OCI-LY7 (cell line): ENCODE results near the gene HOTAIR. TPM values are rescaled to one million over a fixed set of nuclear protein-coding genes. Genes with fewer than 3 reads are reported as not detected.

ENCODE experiments used
- BruUV-seq: library from RNA; stranded (reverse); fragments of 400-500 nt; replicated peaks from 2 replicates; lab custom pipeline; 2021; lab: Mats Ljungman, UMichigan
- CTCF ChIA-PET: fragments of 300-600 bp; sonication (Branson Sonifier 250); formaldehyde crosslinking; loops from one replicate; lab custom pipeline; 2022; ENCODE audit warnings: antibody characterized with exemption; ENCODE audit not compliant: unreplicated experiment; lab: Charles Lee
- POLR2A ChIA-PET: fragments of 300-600 bp; sonication (Branson Sonifier 250); formaldehyde crosslinking; loops from one replicate; lab custom pipeline; 2022; ENCODE audit warnings: antibody characterized with exemption; lab: Charles Lee
- DNase-seq: peaks from one replicate; pipeline ENCODE4 v3.0.0-alpha.2; 2015; ENCODE audit warnings: low spot score
- H2AFZ ChIP-seq: fragments of 200-600 bp; sonication (generic), shearing (Covaris generic); 2 replicates; pipeline ENCODE4 v1.6.1; 2014; ENCODE audit warnings: mild to moderate bottlenecking, antibody characterized with exemption, low read length, moderate library complexity
- H3K27ac ChIP-seq: fragments of 200-600 bp; sonication (generic); 2 replicates; pipeline ENCODE4 v1.5.1; 2014; ENCODE audit warnings: mixed run types, low read depth, mild to moderate bottlenecking, moderate library complexity, low read length, inconsistent platforms; ENCODE audit not compliant: poor library complexity, severe bottlenecking
- H3K36me3 ChIP-seq: fragments of 200-600 bp; sonication (generic); 2 replicates; pipeline ENCODE4 v1.6.1; 2014; ENCODE audit warnings: mild to moderate bottlenecking, antibody characterized with exemption, low read length, moderate library complexity, mixed read lengths; ENCODE audit not compliant: insufficient read depth
- H3K4me1 ChIP-seq: fragments of 200-600 bp; sonication (generic); 2 replicates; pipeline ENCODE4 v1.5.1; 2014; ENCODE audit warnings: mild to moderate bottlenecking, low read length; ENCODE audit not compliant: insufficient read depth, poor library complexity, severe bottlenecking
- H3K4me2 ChIP-seq: fragments of 200-600 bp; sonication (generic); 2 replicates; pipeline ENCODE4 v1.6.1; 2014; ENCODE audit warnings: mild to moderate bottlenecking, low read length
- H3K4me3 ChIP-seq: fragments of 200-600 bp; sonication (generic); 2 replicates; pipeline ENCODE4 v1.5.1; 2014; ENCODE audit warnings: mild to moderate bottlenecking, low read depth, low read length; ENCODE audit not compliant: poor library complexity, severe bottlenecking
- H3K79me2 ChIP-seq: fragments of 200-600 bp; sonication (generic); 2 replicates; pipeline ENCODE4 v1.6.1; 2016; ENCODE audit warnings: low read depth, mild to moderate bottlenecking, low read length, moderate library complexity, mixed read lengths; ENCODE audit not compliant: insufficient read depth
- H3K9me2 ChIP-seq: fragments of 200-600 bp; sonication (generic); 2 replicates; pipeline ENCODE4 v1.6.1; 2016; ENCODE audit warnings: mild to moderate bottlenecking, low read length, mixed read lengths; ENCODE audit not compliant: insufficient read depth
- H3K9me3 ChIP-seq: fragments of 200-600 bp; sonication (generic); 2 replicates; pipeline ENCODE4 v1.6.1; 2014; ENCODE audit warnings: mild to moderate bottlenecking, mixed run types, low read length, mixed read lengths
- H4K20me1 ChIP-seq: fragments of 200-600 bp; sonication (generic); 2 replicates; pipeline ENCODE4 v1.6.1; 2014; ENCODE audit warnings: mild to moderate bottlenecking, antibody characterized with exemption, low read length, moderate library complexity, mixed read lengths; ENCODE audit not compliant: insufficient read depth
- CTCF ChIP-seq: fragments of 200-600 bp; sonication (generic); conservative IDR thresholded peaks from 2 replicates; pipeline ENCODE4 v1.5.1; 2014; ENCODE audit warnings: mild to moderate bottlenecking, antibody characterized with exemption, low read length, moderate library complexity, mixed read lengths
- EZH2phosphoT487 ChIP-seq: fragments of 200-600 bp; sonication (generic); IDR thresholded peaks from 2 replicates; pipeline ENCODE4 v1.6.1; 2018; ENCODE audit warnings: low read depth, borderline replicate concordance, mild to moderate bottlenecking, mixed run types, antibody characterized with exemption, low read length, moderate library complexity, mixed read lengths
- intact Hi-C: fragments of 100-400 bp; cut with micrococcal nuclease; formaldehyde crosslinking; loops from one replicate; pipeline ENCODE4 v1.10.0; 2022; ENCODE audit not compliant: unreplicated experiment
- total RNA-seq, 2 experiments: library from RNA; depleted of rRNA in 1 of 2; stranded (reverse); fragments of >200 nt in 1 of 2; shearing (Covaris generic) in 1 of 2; gene quantifications; 2 replicates each; pipeline ENCODE4 v1.2.3, GENCODE V29; 2014 to 2022

The HOTAIR gene
- total RNA-seq, 2 experiments from 2014 or later: 0.88 to 5.3 TPM

GRCh38 chr12:54007538-54008259 lies 32.9 kb upstream of the HOTAIR start:
- no peak overlapping the region for H2AFZ ChIP-seq
- no peaks in the 10 kb centered on the region for H4K20me1 ChIP-seq
- H3K36me3 ChIP-seq: no peaks in the 10 kb centered on the region
- peaks cover 38% of the 10 kb centered on the region for H3K4me1 ChIP-seq
- BruUV-seq: no TSS peak
- ChIA-PET CTCF (interaction anchor here (0.5 to 0.6 kb wide), 2 partner anchors 152 to 255 kb away, joined by 3 to 4 read pairs; no protein-coding TSS in a partner anchor), POLR2A (interaction anchor here (1.4 to 1.6 kb wide), 2 partner anchors 10 to 46 kb away, joined by 4 read pairs; partner anchors contain the start of gene HOXC4)
- H3K4me3 ChIP-seq: no peak overlapping the region
- DNase-seq: no peak
- no peak for TF ChIP-seq CTCF
- no peak for TF ChIP-seq EZH2phosphoT487
- no peak overlapping the region for H3K4me2 ChIP-seq
- no peaks in the 10 kb centered on the region for H3K9me2 ChIP-seq
- H3K27ac ChIP-seq: no peak overlapping the region
- H3K79me2 ChIP-seq: no peaks in the 10 kb centered on the region
- intact Hi-C loops: loop anchor here (2.0 kb wide), 1 partner anchor 209 kb away; no protein-coding TSS in a partner anchor
- no peaks in the 10 kb centered on the region for H3K9me3 ChIP-seq

- POLR2A ChIA-PET: interaction anchor here (0.9 to 1.6 kb wide), 4 partner anchors 10 to 59 kb away, joined by 3 to 4 read pairs (median 4); partner anchors contain the start of gene HOXC4
- Histone ChIP-seq H2AFZ (peak overlapping the region; percentile 77; the same call in 1 of the 2 replicates), H3K9me2 (no peaks in the 10 kb centered on the region), H3K4me1 (peaks cover 35% of the 10 kb centered on the region), H3K4me3 (peak overlapping the region; percentile 44), H3K9me3 (no peaks in the 10 kb centered on the region), H3K4me2 (peak overlapping the region; percentile 70), H3K79me2 (no peaks in the 10 kb centered on the region), H3K27ac (no peak overlapping the region), H4K20me1 (no peaks in the 10 kb centered on the region), H3K36me3 (no peaks in the 10 kb centered on the region)
- CTCF ChIA-PET: interaction anchor here (0.6 kb wide), 2 partner anchors 16 to 26 kb away, joined by 3 read pairs; no protein-coding TSS in a partner anchor
- TF ChIP-seq EZH2phosphoT487 (no peak), CTCF (no peak)
- no peak for DNase-seq
- intact Hi-C loops: loop anchor here (1.0 to 2.0 kb wide), 6 partner anchors 26 to 210 kb away; no protein-coding TSS in a partner anchor
- BruUV-seq: no TSS peak
Measured at GRCh38 chr12:54006559-54007220, 31.9 kb upstream of the HOTAIR start.
